Loucy (cell line): ENCODE results near the gene SSBP3.

ENCODE experiments used
- CTCF ChIP-seq: fragments of 200-600 bp; sonication (generic); conservative IDR thresholded peaks from 2 replicates; pipeline ENCODE4 v1.5.1; 2014; ENCODE audit warnings: mild to moderate bottlenecking, antibody characterized with exemption, low read length
- EZH2phosphoT487 ChIP-seq: fragments of 200-600 bp; IDR thresholded peaks from 2 replicates; pipeline ENCODE4 v1.6.1; 2018; ENCODE audit warnings: antibody characterized with exemption, mild to moderate bottlenecking, moderate library complexity, borderline replicate concordance

- TF ChIP-seq CTCF (no peak), EZH2phosphoT487 (no peak)
Observed at GRCh38 chr1:54300401-54300800, 105.8 kb downstream of the SSBP3 start.
